ENCODE measurements around the gene ANAPC2.
A peak's percentile ranks its signal among the peaks of the same experiment; 100 is the strongest.

ANAPC2 gene

DNA sequence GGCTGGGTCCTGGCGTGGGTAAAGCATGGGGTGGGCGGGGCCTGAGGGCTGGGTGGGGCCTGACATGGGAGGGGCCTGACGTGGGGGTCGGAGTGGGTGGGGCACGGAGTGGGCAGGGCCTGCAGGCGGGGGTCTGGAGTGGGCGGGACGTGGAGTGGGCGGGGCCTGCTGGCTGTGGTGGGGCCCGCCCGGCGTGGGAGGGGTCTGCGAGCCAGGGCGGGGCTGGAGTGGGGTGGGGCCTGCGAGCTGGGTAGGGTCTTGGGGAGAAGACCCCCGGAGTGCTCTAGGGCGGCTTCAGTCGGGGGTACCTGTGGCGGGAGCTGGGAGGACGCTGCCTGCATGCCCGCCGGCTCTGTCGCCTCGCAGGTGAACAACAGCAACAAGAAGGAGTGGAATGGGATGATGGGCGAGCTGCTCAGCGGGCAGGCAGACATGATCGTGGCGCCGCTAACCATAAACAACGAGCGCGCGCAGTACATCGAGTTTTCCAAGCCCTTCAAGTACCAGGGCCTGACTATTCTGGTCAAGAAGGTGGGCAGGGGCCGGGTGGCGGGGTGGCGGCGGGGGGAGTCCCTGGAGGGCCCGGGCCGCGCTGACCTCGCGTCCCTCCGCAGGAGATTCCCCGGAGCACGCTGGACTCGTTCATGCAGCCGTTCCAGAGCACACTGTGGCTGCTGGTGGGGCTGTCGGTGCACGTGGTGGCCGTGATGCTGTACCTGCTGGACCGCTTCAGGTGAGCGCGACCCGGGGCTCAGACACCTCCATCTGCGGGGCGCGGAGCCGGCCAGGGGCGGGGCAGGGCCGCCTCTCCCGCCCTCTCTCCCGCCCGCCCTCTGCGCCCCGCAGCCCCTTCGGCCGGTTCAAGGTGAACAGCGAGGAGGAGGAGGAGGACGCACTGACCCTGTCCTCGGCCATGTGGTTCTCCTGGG, 26.5 kb downstream of the ANAPC2 start:
- DNase-seq: no peak

GRCh38 chr9:137160716-137161557, 27.4 kb downstream of the ANAPC2 start:
- peak; percentile 99 for DNase-seq

DNA sequence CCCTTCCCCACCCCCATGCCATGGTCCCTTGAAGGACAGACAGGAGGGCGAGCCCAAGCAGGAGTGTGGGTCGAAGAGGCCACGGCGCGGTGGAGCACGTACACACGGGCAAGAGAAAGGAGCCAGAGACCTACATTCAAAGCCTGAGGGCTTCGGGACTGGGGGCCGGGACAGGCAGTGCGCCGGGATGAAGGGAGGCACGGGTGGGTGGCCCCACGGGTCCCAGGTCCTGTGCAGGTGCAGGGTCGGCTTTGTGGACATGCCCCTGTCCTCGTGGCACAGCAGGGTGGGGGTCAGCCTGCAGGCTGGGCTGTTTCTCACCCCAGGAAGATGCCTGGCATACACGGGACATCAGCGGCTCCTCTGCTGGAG, 28.3 kb downstream of the ANAPC2 start:
- DNase-seq: no peak

GRCh38 chr9:137159105-137160053, 29.0 kb downstream of the ANAPC2 start:
- DNase-seq: no peak

DNA sequence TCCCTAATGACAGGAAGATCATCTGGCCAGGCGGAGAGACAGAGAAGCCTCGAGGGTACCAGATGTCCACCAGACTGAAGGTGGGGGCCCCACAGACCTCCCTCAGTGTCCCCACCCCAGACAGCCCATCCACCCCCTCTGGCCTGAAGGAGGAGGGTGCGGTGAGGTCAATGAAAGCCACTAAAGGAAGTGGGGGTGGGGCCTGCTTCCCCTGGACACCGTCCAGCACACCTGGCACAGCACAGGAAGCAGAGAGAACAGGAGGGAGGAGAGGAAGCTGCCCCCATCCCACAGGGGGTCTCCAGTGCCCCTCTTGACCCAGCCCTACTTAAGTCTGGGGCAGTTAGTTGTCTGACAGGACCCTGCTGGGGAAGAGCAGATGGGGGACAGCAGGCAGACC, 29.7 kb downstream of the ANAPC2 start:
- DNase-seq: no peak

GRCh38 chr9:137157618-137158415, 30.5 kb downstream of the ANAPC2 start:
- DNase-seq: no peak

- no peak for DNase-seq
These were observed 31.6 kb downstream of the ANAPC2 start for GRCh38 chr9:137156567-137157375.

DNA sequence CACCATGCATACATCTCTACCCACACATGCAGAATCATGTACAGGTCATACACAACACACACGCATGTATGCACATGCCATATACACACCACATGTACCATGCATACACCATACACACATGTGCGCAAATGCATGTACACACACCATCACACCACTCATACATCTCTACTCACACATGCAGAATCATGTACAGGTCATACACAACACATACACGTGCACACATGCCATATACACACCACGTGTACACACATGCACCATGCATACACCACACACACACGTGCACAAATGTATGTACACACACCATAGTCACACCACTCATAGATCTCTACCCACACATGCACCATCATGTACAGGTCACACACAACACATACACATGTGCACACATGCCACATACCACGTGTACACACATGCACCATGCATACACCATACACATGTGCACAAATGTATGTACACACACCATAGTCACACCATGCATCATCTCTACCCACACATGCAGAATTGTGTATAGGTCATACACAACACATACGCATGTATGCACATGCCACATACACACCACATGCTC, 35.4 kb downstream of the ANAPC2 start:
- DNase-seq: no peak

DNA sequence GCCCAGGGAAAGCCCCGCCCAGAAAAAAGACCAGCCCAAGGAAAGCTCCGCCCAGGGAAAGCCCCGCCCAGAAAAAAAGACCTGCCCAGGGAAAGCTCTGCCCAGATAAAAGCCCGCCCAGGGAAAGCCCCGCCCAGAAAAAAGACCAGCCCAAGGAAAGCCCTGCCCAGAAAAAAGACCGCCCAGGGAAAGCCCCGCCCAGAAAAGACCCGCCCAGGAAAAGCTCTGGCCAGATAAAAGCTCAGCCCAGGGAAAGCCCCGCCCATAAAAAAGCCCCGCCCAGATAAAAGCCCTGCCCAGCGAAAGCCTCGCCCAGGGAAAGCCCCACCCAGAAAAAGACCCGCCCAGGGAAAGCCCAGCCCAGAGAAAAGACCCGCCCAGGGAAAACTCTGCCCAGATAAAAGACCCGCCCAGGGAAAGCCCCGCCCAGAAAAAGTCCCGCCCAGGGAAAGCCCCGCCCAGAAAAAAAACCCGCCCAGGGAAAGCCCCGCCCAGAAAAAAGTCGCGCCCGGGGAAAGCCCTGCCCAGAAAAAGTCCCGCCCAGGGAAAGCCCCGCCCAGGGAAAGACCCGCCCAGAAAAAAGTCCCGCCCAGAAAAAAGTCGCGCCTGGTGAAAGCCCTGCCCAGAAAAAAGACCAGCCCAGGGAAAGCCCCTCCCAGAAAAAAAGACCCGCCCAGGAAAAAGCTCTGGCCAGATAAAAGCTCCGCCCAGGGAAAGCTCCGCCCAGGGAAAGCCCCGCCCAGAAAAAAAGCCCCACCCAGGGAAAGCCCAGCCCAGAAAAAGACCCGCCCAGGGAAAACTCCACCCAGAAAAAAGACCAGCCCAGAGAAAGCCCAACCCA, 37.5 kb downstream of the ANAPC2 start:
- DNase-seq: peak; percentile 90

DNA sequence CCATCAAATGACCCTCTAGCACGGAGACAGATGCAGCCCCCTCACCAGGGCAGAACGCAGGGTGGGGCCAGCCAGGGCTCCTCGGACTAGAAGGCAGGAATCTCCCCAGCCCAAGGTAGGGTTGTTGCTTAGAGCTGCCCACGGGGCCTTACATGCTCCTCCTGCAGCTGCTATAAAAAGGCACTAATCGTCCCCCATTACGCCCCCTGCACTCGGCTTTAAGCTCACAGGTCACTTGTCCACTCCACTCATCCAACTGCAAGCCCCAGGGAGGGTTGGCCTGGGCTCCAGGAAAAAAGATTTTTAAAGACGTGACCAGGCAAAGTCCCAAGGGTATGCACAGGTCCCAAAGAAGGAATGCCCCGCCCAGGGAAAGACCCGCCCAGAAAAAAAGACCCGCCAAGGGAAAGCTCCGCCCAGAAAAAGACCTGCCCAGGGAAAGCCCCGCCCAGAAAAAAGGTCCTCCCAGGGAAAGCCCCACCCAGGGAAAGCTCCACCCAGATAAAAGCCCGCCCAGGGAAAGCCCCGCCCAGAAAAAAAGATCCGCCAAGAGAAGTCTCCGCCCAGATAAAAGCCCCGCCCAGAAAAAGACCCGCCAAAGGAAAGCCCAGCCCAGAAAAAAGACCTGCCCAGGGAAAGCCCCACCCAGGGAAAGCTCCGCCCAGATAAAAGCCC, 38.3 kb downstream of the ANAPC2 start:
- peak; percentile 90 for DNase-seq

GRCh38 chr9:137149363-137149762, 39.0 kb downstream of the ANAPC2 start:
- DNase-seq: no peak

GRCh38 chr9:137148661-137149060, 39.7 kb downstream of the ANAPC2 start:
- no peak for DNase-seq

DNA sequence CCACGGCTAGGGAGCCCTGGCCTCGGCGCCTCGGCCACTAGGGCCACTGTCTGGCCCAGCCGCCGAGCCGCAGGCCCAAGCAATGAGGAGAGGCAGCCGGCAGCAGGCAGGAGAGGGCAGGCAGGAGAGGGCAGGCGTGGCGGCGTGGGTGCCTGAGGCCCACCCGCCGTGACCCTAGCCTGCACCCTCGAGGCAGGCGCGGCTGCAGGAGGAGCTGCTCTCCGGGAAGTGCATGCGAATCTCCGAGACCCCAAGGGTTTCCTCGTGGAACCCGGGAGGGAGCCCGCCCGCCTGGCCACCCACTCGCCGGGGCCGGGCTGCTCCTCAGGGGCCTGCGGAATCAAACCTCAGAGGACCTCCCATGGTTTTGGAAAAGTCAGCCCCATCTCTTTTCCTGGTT, 40.1 kb downstream of the ANAPC2 start:
- DNase-seq: no peak

GRCh38 chr9:137147793-137148160, 40.6 kb downstream of the ANAPC2 start:
- no peak for DNase-seq

GRCh38 chr9:137147091-137147792, 41.1 kb downstream of the ANAPC2 start:
- DNase-seq: no peak

- no peak for DNase-seq
These were observed 41.8 kb downstream of the ANAPC2 start for GRCh38 chr9:137146527-137146918.

DNA sequence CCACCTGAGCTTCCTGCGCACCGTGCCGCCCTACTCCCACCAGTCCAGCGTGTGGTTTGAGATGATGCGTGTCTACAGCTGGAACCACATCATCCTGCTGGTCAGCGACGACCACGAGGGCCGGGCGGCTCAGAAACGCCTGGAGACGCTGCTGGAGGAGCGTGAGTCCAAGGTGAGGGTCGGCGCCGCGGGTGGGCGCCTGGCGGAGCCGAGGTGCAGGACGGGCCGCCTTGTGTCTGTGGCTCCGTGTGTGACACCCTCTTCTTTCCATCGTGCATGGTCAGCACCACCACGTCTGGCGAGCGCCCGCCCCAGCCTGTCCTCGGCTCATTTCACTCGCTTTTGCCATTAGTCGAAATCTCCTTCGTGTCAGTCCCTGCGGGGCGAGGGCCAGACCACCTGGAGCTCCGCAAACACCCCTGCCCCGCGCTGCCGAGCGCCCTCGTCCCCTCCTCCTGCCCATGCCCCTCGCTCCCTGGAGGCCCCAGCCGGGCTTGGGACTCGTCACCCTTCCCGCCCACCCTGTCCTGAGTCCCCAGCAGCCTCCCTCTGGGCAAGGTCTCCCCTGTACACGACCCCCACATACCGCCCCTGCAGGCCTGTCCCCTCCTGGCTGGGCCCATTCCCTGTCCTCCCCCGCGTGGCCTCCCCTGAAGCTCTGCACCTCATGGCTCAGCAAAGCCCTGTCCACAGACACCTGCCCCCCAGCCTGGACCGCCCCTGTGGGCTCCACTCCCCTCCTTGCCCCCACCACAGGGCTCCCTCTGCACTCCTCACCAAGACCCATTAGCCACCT, 42.4 kb downstream of the ANAPC2 start:
- DNase-seq: no peak

DNA sequence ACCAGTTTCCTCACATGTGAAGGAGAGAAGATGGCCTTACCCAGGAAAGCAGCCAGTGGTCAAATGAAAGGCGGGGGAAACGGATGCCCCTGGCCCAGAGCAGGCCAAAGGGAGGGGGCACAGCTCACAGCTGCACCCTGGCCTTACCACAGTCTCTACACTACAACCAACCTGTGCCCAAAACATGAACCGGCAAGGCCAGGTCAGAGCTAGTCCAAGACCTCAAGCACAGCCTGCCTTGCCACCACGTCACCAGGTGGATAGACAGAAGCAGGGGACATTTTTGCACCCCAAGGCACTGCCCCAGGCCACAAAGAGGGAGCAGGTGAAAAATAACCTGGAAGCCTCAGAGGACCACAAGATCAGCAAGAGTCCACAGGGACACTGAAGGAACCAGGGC, 44.9 kb downstream of the ANAPC2 start:
- no peak for DNase-seq
